Activated B cell treated with CpG ODN at 0.5 μM for 24 hours (primary cell): ENCODE measurements around the gene SERPINB1. TPM values are rescaled to one million over a fixed set of nuclear protein-coding genes. Genes with fewer than 3 reads are reported as not detected.

Experiments
- ATAC-seq: fragments of 200-7000 bp; cut with Tn5 transposase; one replicate; pipeline ENCODE4 v1.10.0; 2021; ENCODE audit warnings: low read depth, mild to moderate bottlenecking, moderate library complexity
- CTCF ChIA-PET: fragments of 350-600 bp; sonication (Branson Sonifier 250); formaldehyde crosslinking; loops from one replicate; lab custom pipeline; 2021; ENCODE audit warnings: antibody characterized with exemption; lab: Charles Lee
- POLR2A ChIA-PET: fragments of 350-600 bp; sonication (Branson Sonifier 250); formaldehyde crosslinking; loops from one replicate; lab custom pipeline; 2021; ENCODE audit warnings: antibody characterized with exemption; lab: Charles Lee
- DNase-seq: peaks from one replicate; pipeline ENCODE4 v3.0.0; 2022
- H3K27ac Mint-ChIP-seq: one replicate; pipeline ENCODE4 v1.8.0; 2020; ENCODE audit warnings: mixed read lengths
- H3K27me3 Mint-ChIP-seq: one replicate; pipeline ENCODE4 v1.8.0; 2021; ENCODE audit warnings: mixed read lengths
- H3K36me3 Mint-ChIP-seq: one replicate; pipeline ENCODE4 v1.8.0; 2021; ENCODE audit warnings: low read depth, mixed read lengths
- H3K4me1 Mint-ChIP-seq: one replicate; pipeline ENCODE4 v1.8.0; 2021; ENCODE audit warnings: mixed read lengths
- H3K4me3 Mint-ChIP-seq: one replicate; pipeline ENCODE4 v1.8.0; 2020; ENCODE audit warnings: mild to moderate bottlenecking, mixed read lengths
- H3K9me3 Mint-ChIP-seq: one replicate; pipeline ENCODE4 v1.8.0; 2020; ENCODE audit warnings: mixed read lengths
- intact Hi-C: fragments of 100-400 bp; cut with micrococcal nuclease; formaldehyde crosslinking; loops from one replicate; pipeline ENCODE4 v1.15.1; 2024
- total RNA-seq: library from RNA; stranded (reverse); gene quantifications from 2 replicates; pipeline ENCODE4 v1.2.3, GENCODE V29; 2022
- TF ChIP-seq, protein P1 (sequence below): fragments of 200-600 bp; IDR thresholded peaks from one replicate; pipeline ENCODE4 v1.8.0; 2022; ENCODE audit warnings: antibody characterized with exemption, mild to moderate bottlenecking

SERPINB1 gene
- total RNA-seq, 1 donor from 2014 or later, result 59.9 TPM

DNA sequence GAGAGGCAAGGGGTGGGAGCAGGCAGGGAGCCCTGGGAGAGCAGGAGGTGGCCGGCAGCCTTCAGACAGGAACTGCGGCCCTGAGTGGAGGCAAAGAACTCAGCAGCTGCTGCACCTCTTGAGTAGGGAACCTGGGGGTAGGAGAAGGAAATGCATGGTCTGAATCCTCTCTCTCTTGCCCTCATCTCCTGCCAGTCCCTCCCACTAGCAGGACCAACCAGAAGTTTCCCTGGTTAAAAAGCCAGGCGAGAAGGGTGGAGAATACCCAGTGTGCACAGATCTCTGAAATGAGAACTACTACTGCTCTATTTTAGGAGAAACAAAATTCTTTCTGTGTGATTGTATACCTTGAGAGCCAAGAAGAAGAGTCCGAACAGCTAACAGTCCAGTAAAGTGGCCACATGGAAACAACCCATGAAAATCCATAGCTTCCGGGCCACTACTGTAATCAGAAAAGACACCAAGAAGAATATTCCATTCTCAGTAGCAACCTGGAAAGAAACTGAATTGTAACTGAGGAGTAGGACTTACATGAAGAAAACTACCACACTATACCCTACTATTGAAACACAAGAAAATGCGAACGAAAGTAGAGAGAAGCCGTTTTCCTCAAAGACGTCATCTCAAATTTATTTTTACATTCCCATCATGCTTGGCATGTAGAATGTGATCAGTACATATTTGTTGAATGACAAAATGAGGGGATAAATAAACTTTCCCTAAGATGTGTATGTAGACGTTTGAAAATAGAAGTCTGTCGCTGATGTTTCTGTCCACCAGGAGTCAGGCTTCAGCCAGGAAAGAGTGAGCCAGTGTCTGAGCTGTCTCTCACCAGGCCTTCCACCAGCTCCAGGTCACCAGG, 50.8 kb downstream of the SERPINB1 start:
- ATAC-seq (peak; percentile 91), DNase-seq (no peak)
- Mint-ChIP-seq H3K27ac (peak overlapping the region; percentile 67), H3K36me3 (peaks cover 22% of the 10 kb centered on the region), H3K4me3 (peak overlapping the region; percentile 72), H3K4me1 (peaks cover 41% of the 10 kb centered on the region), H3K27me3 (no peaks in the 10 kb centered on the region), H3K9me3 (no peaks in the 10 kb centered on the region)
- CTCF ChIA-PET, result interaction anchor here (0.6 to 2.8 kb wide), 38 partner anchors 9 to 702 kb away, joined by 3 to 62 read pairs (median 4); partner anchors contain the start of genes NQO2, SERPINB1, SERPINB9 and WRNIP1
- intact Hi-C loops, result loop anchor here (1.0 kb wide), 6 partner anchors 50 to 262 kb away; partner anchors contain the start of gene SERPINB1
- TF ChIP-seq, protein P1, sequence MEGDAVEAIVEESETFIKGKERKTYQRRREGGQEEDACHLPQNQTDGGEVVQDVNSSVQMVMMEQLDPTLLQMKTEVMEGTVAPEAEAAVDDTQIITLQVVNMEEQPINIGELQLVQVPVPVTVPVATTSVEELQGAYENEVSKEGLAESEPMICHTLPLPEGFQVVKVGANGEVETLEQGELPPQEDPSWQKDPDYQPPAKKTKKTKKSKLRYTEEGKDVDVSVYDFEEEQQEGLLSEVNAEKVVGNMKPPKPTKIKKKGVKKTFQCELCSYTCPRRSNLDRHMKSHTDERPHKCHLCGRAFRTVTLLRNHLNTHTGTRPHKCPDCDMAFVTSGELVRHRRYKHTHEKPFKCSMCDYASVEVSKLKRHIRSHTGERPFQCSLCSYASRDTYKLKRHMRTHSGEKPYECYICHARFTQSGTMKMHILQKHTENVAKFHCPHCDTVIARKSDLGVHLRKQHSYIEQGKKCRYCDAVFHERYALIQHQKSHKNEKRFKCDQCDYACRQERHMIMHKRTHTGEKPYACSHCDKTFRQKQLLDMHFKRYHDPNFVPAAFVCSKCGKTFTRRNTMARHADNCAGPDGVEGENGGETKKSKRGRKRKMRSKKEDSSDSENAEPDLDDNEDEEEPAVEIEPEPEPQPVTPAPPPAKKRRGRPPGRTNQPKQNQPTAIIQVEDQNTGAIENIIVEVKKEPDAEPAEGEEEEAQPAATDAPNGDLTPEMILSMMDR, result no peak
- POLR2A ChIA-PET, result interaction anchor here (0.6 to 2.3 kb wide), 12 partner anchors 25 to 263 kb away, joined by 3 to 21 read pairs (median 6); partner anchors contain the start of genes SERPINB1 and WRNIP1

DNA sequence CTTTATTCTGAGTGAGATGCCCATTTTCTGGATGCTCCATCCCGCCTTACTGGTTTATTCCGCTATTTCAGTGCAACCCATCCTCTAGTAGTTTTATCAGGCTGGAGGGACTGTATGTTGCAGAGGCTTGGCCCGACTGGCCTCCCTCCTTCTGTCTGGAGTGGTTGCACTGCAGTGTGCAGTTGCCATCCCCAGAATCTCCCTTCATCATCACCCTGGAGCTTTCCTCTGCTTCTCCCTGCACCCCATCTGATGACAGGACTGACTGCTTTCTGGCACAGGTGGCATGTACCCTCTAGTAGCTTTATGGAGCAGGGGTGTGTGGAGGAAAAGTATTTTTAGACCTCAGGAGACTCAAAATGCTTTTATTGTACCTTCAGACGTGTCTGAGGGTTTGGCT, 55.4 kb downstream of the SERPINB1 start:
- no peak overlapping the region for H3K27ac Mint-ChIP-seq
- DNase-seq (no peak), ATAC-seq (no peak)
- H3K9me3 Mint-ChIP-seq, result no peaks in the 10 kb centered on the region
- POLR2A ChIA-PET, result no interaction called here
- CTCF ChIA-PET, result no interaction called here
- TF ChIP-seq, protein P1, result no peak
- H3K4me3 Mint-ChIP-seq, result no peak overlapping the region
- H3K27me3 Mint-ChIP-seq, result no peaks in the 10 kb centered on the region
- intact Hi-C loops, result no loop called here
- peaks cover 11% of the 10 kb centered on the region for H3K4me1 Mint-ChIP-seq
- peaks cover 62% of the 10 kb centered on the region for H3K36me3 Mint-ChIP-seq

DNA sequence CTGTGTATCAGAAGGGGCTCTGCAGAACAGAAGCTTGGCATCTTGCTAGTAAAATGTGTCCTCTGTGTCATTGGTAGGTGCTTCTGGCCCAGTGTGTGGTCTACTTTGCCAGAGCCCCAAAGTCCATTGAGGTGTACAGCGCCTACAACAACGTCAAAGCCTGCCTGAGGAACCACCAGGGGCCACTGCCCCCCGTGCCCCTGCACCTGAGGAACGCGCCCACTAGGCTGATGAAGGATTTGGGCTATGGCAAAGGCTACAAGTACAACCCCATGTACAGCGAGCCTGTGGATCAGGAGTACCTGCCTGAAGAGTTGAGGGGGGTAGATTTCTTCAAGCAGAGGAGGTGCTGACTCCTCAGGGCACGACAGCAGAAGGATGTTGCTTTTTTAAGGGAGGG, 56.7 kb downstream of the SERPINB1 start:
- Mint-ChIP-seq H3K9me3 (no peaks in the 10 kb centered on the region), H3K27me3 (no peaks in the 10 kb centered on the region), H3K27ac (no peak overlapping the region), H3K36me3 (peaks cover 74% of the 10 kb centered on the region), H3K4me3 (no peak overlapping the region), H3K4me1 (peaks cover 2% of the 10 kb centered on the region)
- DNase-seq, result no peak
- TF ChIP-seq, protein P1, result no peak
- ChIA-PET POLR2A (no interaction called here), CTCF (interaction anchor here (2.7 kb wide), 1 partner anchor 47 kb away, joined by 7 read pairs; no protein-coding TSS in a partner anchor)
- no peak for ATAC-seq
- intact Hi-C loops, result no loop called here

DNA sequence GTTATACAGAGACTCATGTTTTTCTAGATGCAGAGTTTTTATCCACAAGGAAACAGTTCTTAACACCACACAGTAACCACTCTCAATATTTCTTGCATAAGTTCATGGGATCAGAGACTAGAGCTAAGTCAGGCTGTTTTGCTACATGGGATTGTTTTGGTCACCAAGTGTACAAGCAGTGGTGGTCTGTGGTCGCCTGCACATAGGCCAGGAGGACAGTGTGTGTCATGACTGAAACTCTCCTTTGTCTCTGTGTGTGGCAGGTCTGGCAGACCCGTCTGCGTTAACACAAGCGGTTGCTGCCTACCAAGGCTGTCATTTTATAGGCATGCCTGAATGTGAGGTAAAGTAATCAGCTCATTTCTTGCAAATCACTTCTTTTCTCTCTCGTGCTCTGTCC, 57.6 kb downstream of the SERPINB1 start:
- ChIA-PET POLR2A (no interaction called here), CTCF (interaction anchor here (2.7 kb wide), 1 partner anchor 46 kb away, joined by 7 read pairs; no protein-coding TSS in a partner anchor)
- peaks cover 2% of the 10 kb centered on the region for H3K4me1 Mint-ChIP-seq
- TF ChIP-seq, protein P1, result no peak
- H3K27me3 Mint-ChIP-seq, result no peaks in the 10 kb centered on the region
- peaks cover 83% of the 10 kb centered on the region for H3K36me3 Mint-ChIP-seq
- H3K9me3 Mint-ChIP-seq, result no peaks in the 10 kb centered on the region
- DNase-seq (no peak), ATAC-seq (no peak)
- intact Hi-C loops, result no loop called here
- H3K27ac Mint-ChIP-seq, result no peak overlapping the region
- H3K4me3 Mint-ChIP-seq, result no peak overlapping the region
